HG02852 (cell line): ENCODE data around the gene LMF1.
"Not testable (repeated sequence)": the region's sequence is repeated elsewhere in the genome, so short reads cannot be mapped to it uniquely, and the experiment has no call there.

Experiments
- ATAC-seq: cut with Tn5 transposase; IDR thresholded peaks from one replicate; pipeline ENCODE4 v1.9.1; 2021; ENCODE audit warnings: mild to moderate bottlenecking, moderate library complexity; ENCODE audit not compliant: unreplicated experiment

LMF1 gene

DNA sequence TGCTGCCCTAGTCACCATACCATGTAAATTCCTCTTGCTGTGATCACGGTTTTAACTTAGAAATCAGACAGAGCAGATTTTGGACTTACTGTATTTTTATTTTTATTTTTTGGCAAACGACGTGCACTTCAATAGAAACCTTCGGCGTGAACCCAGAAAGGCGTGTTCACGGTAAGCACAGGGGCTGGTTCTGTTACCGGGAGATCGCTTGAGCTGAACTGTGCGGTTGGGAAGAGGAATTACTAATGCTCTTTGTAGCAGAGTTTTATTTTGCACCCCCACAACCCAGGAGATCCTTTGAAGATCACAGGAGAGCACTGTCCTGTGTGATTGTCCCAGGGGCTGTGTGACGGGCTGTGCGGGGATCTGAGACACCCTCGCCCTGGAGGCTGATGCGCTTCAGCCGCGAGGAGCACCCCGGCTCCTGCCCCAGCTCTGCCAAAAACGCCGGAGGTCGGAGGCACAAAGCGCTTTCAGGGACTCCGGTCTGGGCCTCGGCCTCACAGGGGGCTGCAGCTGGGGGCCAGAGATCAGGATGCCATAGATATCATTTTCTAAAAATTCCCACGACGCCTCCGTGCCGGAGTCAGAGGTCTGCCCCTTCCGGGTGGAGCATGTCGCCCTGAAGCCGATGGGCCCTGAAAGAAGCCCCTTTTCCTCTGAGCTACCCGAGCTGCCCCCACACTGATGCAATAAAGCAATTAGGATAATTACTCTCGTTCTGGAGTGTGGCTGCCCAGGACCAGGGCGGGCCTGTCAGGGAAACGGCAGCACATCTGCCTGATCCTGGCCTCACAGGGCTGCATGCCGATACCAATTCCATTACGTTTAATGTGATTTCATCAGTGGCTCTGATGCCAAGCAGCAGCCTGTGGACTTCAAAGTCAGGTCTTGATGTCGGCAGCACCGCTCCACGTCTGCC lies 71.8 kb downstream of the LMF1 start:
- ATAC-seq, result no peak

DNA sequence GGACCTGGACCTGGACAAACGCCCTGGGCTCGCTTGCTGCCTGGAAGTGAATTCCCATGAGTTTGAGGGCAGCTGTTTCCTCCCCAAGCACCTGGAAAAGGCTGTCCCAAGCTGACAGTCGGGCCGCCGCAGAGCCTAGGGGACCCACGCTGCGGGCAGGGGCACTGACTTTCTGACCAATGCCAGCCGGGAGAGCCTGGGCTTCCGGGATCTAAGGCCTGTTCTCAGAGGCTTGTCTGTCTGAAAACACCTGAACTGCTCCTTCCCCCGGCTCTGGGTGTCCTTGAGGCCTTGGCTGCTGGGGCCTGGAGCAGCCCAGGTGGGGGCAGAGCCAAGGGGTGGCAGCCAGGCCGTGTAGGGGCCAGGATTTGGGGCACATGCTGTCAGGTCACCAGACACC lies 72.6 kb downstream of the LMF1 start:
- ATAC-seq, result no peak

DNA sequence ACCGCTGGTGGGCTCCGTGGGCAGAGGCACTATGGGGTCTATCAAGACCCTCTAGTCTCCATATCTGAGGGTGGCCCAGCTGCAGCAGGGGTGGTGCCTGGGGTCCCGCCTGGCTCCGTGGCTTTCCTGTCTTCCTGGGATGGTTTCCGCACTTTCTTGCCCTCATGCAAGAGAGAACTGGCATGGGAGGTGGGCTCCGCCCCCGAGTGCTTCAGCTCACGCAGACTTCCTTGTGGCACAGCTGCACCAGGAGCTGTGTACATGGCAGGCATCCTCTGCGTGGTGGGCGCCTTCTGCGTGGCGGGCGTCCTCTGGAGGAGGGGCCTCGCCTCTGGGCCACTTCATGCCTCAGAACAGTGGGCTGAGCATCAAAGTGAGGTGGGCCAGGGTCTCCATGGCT lies 73.1 kb downstream of the LMF1 start:
- ATAC-seq, result no peak

DNA sequence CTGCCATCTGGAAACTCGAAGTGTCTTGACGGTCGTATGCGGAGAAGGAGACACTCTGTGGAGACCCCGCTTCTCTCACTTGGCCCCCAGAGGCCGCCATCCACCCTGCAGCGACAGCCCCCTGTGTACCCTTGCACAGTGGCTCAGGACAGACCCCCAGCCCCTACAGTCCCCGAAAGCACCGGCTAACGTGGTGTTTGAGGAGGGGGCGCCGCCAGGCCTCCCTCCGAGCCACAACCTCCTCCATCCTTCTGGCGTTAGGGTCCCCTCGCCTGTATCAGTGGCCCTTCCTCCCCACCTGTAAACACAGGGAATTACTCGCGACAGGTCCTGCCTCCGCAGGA lies 73.6 kb downstream of the LMF1 start:
- no peak for ATAC-seq

DNA sequence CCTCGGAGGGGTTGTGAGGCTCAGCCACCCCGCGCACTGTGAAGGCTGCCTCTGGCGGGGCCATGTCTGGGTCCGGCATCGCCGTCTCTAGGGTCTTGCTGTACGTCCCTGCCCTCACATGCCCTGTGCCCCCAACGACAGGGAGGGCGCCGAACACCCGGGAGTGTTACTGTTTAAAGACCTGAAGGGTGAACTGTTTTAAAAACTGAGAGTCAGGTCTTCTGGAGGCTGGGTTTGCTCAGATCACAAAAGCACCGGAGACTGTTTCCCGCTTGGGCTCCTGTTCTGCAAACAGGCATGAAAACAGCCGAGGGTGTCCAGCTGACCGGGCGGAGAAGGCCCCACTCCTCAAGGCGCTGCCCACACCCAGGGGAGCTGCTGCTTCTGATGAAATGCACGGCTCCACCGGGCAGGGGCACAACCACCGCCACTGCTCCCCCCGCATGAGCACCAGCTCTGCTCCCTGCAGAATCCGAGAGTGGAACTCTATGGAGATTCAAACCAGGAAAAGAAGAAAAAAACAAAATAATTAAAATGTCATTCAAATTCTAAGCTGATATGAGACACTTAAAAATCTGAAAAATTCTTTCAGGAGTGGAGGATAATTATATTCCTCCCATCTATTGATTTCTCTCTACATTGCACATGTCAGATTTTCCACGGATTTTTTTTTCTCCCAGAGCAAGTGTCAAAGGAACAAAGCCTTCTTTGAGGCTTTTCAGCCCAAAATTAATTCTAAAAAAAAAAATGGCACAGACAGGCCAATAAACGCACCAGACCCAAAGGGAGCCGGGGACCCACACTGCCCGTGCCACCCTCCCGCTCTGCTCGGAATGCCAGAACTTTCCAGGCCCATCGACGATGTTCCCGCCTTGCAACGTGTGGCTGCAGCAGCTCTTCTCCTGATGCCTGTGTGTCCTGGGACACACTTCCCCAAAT lies 74.3 kb downstream of the LMF1 start:
- no peak for ATAC-seq

DNA sequence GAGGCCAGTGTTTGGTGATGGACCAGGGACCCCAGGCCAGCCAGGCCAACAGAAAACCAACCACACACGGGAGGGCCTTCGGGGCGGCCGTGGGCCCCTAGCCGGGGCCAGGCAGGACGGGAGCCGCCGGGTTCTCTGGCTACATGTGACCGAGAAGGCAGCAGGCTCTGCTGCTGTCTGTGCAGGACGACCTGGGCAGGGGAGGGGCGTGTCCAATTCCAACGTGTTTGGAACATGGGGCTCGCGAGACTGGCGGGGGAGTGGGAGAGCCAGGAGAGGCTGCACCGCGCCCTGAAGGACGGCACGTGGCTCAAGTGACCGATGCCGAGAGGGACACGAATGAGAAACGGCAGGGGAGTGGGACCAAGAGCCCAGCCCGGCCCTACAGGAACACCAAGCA lies 75.4 kb downstream of the LMF1 start:
- ATAC-seq, result no peak

DNA sequence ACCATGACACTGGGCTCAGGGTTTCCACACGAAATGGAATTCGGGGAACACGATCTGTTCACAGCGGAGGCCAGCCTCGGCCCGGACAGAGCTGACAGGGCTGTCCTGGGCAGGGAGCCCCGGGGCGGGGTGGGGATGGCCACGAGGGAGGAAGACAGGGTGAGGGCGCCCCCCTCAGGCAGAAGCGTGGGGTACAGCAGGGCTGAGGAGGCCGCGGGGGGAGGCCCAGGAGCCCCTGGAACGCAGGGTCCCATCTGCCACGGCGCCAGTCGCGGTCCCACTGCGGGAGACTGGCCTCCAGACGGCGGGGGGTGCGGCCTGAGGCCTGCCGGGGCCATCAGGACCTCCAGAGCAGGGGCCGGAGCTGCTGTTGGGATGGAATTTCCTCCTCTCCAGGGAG lies 75.9 kb downstream of the LMF1 start:
- no peak for ATAC-seq

DNA sequence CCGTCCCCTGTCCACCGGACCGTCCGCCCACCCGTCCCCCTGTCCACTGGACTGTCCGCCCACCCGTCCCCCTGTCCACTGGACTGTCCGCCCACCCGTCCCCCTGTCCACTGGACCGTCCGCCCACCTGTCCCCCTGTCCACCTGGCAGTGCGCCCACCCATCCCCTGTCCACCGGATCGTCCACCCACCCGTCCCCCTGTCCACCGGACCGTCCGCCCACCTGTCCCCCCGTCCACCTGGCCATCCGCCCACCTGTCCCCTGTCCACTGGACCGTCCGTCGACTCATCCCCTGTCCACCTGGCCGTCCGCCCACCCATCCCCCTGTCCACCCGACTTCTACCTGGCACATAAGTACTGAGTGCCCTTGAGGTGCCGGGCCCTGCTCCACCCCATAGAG lies 76.6 kb downstream of the LMF1 start:
- no peak for ATAC-seq

DNA sequence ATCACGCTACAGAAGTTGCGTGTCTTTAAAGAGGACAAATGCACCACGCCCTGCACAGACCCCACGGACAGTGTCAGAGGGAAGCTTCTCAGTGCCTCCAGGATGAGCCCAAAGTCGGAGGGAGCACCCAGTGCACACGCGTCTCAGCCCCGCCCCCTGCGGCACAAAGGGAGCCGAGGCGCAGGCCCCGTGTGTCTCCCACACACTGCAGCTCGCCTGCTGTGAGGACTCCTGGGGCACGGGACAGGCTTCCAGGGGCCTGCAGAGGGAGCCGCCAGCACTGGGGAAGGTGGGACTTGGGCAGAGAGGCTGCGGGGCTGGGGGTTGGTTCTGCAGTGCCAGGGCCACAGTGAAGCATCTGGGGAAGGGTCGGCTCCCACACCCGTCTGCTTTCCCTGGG lies 77.4 kb downstream of the LMF1 start:
- no peak for ATAC-seq

DNA sequence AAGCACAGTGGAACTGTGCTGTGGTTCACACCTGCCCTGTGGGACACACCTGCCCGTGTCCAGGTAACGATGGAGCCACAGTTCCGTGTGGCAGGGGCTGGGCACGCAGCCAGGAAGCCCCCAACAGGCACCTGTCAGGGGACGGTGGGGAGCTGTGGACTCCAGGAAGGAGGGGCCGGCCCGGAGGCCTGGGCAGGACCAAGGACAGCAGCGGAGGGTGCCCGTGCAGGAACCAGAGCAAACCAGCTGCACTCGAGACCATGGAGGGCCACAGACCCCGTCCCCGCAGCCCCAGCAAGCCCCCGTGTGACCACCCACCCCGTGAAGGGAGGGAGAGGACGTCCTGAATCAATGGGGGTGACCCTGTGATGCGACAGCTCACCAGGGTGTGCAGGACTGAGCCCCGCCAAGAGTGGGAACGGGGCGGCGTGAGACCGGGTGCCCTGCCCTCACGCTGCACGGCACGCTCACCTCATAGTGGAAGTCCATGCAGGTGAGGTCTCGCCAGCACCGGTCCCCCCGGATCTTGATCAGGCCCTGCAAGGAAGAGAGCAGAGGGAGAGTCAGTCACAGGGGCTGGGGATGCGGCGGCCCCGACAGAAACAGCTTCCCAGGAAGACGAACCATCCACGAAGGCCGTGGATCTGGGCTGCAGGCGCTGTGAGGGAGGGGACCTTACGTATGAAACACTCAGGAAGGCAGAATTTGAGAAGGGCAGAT lies 78.1 kb downstream of the LMF1 start:
- no peak for ATAC-seq

DNA sequence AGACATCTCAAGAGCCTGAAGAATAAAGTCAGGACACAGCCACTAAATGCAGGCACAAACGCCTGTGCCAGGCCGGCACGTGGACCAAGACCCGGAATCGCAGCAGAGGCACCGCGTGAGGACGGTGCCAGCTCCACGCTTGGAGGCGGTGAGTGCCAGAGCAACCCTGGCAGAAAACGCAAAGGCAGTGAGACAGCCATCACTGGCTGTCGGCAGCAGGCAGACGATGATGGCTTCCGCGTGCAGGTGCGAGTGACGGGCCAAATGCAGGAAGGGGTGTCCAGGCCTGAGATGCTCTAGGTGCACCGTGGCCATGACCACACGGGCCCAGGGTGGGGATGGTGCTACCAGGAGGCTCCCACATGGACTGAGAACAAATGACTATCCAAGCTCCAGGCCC lies 78.8 kb downstream of the LMF1 start:
- ATAC-seq, result no peak

DNA sequence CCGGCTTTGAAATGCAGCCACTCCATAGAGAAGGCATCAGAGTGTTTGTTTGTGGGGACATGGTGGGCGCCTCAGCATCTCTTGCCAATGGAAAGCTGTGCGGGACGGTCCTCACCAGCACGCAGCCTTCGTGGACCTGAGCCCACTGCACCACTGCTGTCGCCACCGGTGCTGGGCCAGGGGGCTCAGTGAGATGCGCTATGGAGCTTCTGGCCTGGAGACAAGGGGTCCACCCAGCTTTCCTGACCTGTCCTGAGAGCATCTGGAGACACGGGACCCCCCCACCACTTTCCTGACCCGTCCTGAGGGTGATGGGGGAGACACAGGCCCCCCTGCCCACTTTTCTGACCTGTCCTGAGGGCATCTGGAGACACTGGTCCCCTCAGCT lies 79.4 kb downstream of the LMF1 start:
- no peak for ATAC-seq

DNA sequence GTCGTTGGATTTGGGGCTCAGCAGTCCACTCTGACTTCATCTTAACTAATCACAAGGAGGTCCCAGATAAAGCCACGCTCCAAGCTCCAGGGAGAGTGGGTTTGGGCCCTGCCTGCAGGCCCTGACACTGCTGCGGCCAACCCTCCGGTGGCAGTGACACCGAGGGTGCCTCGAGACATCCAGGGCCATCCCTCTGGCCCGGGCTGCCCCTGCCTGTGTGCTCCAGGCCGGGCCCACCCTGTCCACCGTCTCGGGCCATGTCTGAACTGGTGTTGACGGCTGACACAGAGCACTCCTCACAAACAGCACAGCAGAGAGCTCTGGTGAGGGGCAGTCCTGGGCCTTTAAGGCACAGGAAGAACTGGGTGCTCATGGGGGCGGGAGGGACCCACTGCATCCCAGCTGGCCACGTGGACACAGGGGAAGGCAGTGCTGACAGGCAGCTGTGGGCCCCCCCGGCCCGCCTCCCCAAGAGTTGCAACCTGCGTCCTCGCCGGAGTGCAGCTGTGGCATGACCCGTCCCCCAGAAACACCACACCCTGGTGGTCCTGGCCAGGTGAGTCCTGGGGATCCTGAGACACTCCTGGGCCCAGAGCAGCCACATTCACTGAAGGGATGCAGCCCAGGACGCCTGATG lies 80.0 kb downstream of the LMF1 start:
- no peak for ATAC-seq

DNA sequence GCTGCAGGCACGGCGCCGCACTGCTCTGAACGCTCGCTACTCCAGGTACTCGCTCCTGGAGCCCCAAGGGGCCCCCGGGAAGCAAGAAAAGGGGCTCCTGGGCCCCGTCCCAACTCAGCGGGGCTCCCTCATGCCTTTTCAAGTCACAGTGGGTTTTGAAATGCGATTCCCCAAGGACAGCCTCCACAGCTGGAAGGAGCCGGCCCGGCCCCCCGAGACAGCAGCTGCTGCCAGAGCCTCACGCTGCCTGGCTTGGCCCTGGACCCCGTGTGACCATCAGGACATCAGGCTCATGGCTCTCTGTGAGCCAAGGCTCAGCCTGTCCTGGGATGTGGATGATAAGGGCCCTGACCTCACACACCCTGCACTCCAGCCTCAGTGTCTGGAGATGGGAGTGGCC lies 80.6 kb downstream of the LMF1 start:
- no peak for ATAC-seq

DNA sequence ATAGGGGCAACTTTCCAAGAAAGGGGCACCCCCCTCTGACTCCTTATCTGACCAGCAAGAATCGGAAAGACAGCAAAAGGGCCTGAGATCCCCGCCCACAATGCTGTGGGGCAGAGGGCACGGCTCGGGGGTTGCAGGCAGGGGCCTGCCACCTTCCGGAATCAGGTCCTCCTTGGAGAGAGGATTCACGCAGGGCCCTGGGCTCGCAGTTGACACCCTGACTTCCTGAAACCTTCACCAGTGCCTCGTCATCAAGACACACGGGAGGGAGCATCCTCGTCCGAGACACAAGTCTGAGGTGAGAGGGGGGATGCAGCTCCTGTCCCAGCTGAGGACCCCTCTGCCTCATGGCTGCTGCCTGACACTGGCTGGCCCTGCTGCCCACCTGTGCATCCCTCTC lies 81.2 kb downstream of the LMF1 start:
- ATAC-seq, result no peak

DNA sequence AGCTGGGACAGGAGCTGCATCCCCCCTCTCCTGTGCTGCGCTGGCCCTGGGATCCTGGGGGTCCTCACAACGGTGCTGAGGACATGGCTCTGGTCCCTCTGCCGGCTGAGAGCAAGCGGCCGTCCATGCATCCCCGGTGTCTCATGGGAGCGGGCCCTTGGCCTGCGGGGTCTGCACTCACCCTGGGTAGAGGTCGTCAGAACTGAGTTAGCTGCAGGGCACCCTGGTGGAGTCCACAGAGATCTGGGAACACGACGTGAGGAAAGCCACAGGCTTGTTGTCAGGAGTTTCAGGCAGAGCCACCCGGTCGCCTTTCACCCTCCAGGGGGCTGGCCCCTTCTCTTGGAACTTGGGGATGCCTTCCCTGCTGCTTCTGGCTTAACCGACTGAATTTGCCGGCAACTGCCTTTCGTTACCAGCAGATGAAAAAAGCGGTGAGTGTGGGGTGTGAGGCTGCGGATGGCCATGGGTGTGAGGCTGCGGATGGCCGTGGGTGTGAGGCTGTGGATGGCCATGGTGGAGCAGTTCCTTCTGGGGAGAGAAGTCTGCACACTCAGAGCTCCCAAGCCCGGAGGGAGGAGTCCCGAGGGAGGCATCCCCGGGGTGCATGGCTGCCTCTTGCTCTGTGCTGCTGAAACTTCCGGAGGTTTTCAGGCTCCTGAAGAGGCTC lies 81.7 kb downstream of the LMF1 start:
- no peak for ATAC-seq

DNA sequence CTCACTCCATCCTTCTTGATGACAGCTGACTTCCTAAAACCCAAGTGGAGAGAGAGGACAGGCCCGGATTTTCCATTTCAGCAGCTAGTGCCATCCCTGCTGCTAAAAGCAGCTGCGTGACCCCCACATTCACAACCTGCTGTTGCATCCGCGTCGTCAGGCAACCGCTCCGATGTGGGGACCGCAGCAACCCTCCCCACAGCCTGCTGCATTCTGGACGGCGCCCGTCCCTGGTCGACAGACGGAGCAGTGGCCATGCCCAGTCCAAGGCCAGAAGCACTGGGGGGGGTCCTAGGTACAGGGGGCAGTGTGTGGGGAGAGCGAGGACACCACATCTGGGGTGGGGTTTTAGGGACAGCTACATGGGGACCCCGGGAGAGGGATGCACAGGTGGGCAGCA lies 82.3 kb downstream of the LMF1 start:
- ATAC-seq, result not testable (repeated sequence)

DNA sequence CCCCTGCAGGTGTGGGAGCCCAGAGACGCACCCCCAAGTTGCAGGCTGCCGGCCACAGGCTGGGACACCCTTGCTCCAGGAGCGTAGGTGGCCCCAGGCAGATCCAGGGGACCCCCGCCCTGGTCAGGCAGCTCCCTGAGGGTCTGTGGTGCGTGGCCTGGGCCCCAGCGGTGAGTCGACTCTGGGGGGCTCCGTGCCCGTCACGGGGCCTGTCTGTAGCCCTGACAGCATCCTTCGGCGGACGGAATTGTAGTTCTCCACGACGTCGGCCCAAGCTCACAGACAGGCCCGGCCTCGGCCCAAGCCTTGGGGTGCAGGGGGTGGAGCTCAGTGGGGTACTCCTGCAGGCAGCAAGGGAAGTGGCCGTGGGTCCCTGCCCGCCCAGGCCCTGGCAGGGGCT lies 82.9 kb downstream of the LMF1 start:
- no peak for ATAC-seq

DNA sequence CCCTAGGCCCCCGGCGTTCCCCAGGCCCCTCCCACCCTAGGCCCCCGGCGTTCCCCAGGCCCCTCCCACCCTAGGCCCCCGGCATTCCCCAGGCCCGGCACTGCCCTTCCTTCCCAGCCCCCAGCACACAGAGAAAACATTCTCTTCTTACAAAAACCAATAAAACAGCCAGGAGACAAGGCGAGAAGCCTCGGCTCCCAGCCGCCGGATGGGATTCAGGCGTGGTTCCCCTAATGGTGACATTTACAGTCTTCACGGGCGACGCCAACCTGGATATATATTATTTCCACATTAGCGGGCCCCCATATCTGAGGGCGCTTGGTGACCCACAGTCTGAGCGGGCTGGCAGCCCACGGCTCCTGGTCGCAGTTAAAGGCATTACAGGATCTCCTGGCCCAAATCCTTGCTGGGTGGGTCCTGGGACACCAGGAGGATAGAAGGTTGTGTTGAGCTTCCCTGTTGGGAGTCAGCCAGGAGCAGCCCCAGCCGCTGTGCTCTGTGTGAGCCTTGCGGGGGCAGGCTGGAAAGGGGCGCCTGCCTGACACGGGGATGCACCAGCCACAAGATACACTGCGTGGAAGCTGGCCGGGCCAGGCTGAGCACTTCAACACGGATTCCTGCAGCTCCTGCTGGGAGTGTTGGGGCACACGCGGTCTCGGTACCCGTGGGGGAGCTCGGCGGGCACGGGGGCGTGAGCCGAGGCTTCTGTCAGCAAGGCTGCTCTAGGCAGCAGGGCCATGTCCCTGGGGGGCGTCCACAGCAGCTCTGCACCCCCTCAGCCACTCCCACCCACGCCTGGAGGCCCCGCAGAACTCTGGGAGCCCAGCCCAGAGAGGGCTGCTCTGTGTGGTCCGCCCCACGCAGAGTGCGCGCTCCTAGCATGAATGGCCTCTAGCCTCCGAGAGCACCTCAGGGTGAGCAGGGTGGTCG lies 83.7 kb downstream of the LMF1 start:
- no peak for ATAC-seq
